HepG2 (cell line): ENCODE measurements around the gene PTGDR2. TPM values are rescaled to one million over a fixed set of nuclear protein-coding genes. Genes with fewer than 3 reads are reported as not detected.

ENCODE experiments used
- ATAC-seq: fragments of 200-7000 bp; cut with Tn5 transposase; 3 replicates; pipeline ENCODE4 v1.9.1; 2020; ENCODE audit warnings: mild to moderate bottlenecking, moderate library complexity
- BruUV-seq: library from RNA; stranded (reverse); fragments of 400-500 nt; replicated peaks from 2 replicates; lab custom pipeline; 2021; lab: Mats Ljungman, UMichigan
- CTCF ChIA-PET: fragments of 300-600 bp; formaldehyde crosslinking; extraction: SDS; loops from one replicate; lab custom pipeline; 2021; ENCODE audit warnings: low total read pairs, inconsistent platforms, low intra/inter-chr PET ratio; lab: Yijun Ruan, JAX
- POLR2A ChIA-PET: fragments of 350-600 bp; sonication (Branson Sonifier 250); formaldehyde crosslinking; loops from one replicate; lab custom pipeline; 2020; ENCODE audit warnings: antibody characterized with exemption, inconsistent platforms; lab: Yijun Ruan, JAX
- DNase-seq: peaks from one replicate; pipeline ENCODE4 v3.0.0-alpha.2; 2015; ENCODE audit warnings: low spot score
- FAIRE-seq: peaks from 3 replicates; lab custom pipeline; 2011; peaks lifted over from hg19 to GRCh38; lab: Jason Lieb, UNC
- H2AFZ ChIP-seq: one replicate; pipeline ENCODE4 v1.6.1; 2011; ENCODE audit warnings: low read length, inconsistent platforms
- H3K27ac ChIP-seq: fragments of 300-600 bp; 3 replicates; pipeline ENCODE4 v1.8.0; 2011; ENCODE audit warnings: mixed run types, mild to moderate bottlenecking, mixed read lengths, low read length, inconsistent platforms; ENCODE audit not compliant: insufficient read depth; ENCODE audit errors: extremely low read length
- H3K27me3 ChIP-seq, 2 experiments: fragments of 200-600 bp in 1 of 2; 2 replicates in 1 of 2; 3 replicates in 1 of 2; pipeline versions ENCODE4 v1.6.0 to v1.8.0; 2011; ENCODE audit warnings: low read length in 2 of 2, mild to moderate bottlenecking in 2 of 2, moderate library complexity in 2 of 2, inconsistent platforms in 1 of 2; ENCODE audit not compliant: insufficient read depth in 2 of 2, control insufficient read depth in 1 of 2
- H3K36me3 ChIP-seq, 2 experiments: fragments of 200-600 bp in 1 of 2; replicated peaks in 1 of 2; 2 replicates in 1 of 2; 3 replicates in 1 of 2; pipeline versions ENCODE4 v1.5.1 to v1.8.0; 2011; ENCODE audit warnings: low read length in 2 of 2, inconsistent platforms in 1 of 2; ENCODE audit not compliant: insufficient read depth in 2 of 2, control insufficient read depth in 1 of 2
- H3K4me1 ChIP-seq: 2 replicates; pipeline ENCODE4 v1.5.1; 2012; ENCODE audit warnings: low read length, inconsistent platforms; ENCODE audit not compliant: insufficient read depth
- H3K4me2 ChIP-seq: 2 replicates; pipeline ENCODE4 v1.6.0; 2011; ENCODE audit warnings: low read depth, low read length, inconsistent platforms
- H3K4me3 ChIP-seq, 3 experiments: fragments of 200-600 bp in 1 of 3; sonication (generic), shearing (Covaris generic) in 1 of 3; replicated peaks in 1 of 3; 2 replicates each; pipeline ENCODE4 v1.5.1; 2011 to 2016; ENCODE audit warnings: low read length in 3 of 3, inconsistent platforms in 2 of 3, low read depth in 2 of 3, mild to moderate bottlenecking in 2 of 3, control low read depth in 1 of 3, mixed read lengths in 1 of 3; ENCODE audit not compliant: insufficient read depth in 1 of 3
- H3K79me2 ChIP-seq: one replicate; pipeline ENCODE4 v1.6.1; 2011; ENCODE audit warnings: low read length, inconsistent platforms; ENCODE audit not compliant: insufficient read depth
- H3K9ac ChIP-seq: 2 replicates; pipeline ENCODE4 v1.6.0; 2011; ENCODE audit warnings: mild to moderate bottlenecking, low read depth, low read length, inconsistent platforms; ENCODE audit not compliant: insufficient read depth
- H3K9me3 ChIP-seq: 2 replicates; pipeline ENCODE4 v1.5.1; 2012; ENCODE audit warnings: mild to moderate bottlenecking, low read length
- H4K20me1 ChIP-seq: 2 replicates; pipeline ENCODE4 v1.6.0; 2011; ENCODE audit warnings: inconsistent platforms, mild to moderate bottlenecking, low read length, moderate library complexity; ENCODE audit not compliant: insufficient read depth
- DMAP1 ChIP-seq: IDR thresholded peaks from 2 replicates; pipeline ENCODE4 v1.6.1; 2016
- HNRNPK ChIP-seq: fragments of 200-400 bp; formaldehyde crosslinking; IDR thresholded peaks from 2 replicates; pipeline ENCODE4 v1.6.1; 2018; ENCODE audit warnings: low read length, low read depth, moderate library complexity, mild to moderate bottlenecking; ENCODE audit not compliant: poor library complexity, severe bottlenecking
- SIX1 ChIP-seq: sonication (generic); formaldehyde crosslinking; IDR thresholded peaks from 2 replicates; pipeline ENCODE4 v1.4.0; 2020; ENCODE audit warnings: missing genetic modification reagents, borderline replicate concordance
- TBX3 ChIP-seq: fragments of 450-650 bp; IDR thresholded peaks from 2 replicates; pipeline ENCODE4 v1.6.1; 2017; ENCODE audit warnings: antibody characterized with exemption, mild to moderate bottlenecking, inconsistent platforms, borderline replicate concordance
- ZBTB8A ChIP-seq: sonication (generic); formaldehyde crosslinking; IDR thresholded peaks from 2 replicates; pipeline ENCODE4 v1.4.0; 2020; ENCODE audit warnings: mild to moderate bottlenecking, low read depth, missing genetic modification reagents, borderline replicate concordance
- ZNF850 ChIP-seq: sonication (generic); formaldehyde crosslinking; conservative IDR thresholded peaks from 2 replicates; pipeline ENCODE4 v1.9.0; 2021; ENCODE audit warnings: mild to moderate bottlenecking, missing genetic modification reagents
- WGBS: methylation state at CpG from one replicate; pipeline ENCODE4 v1.1.6; 2017; ENCODE audit warnings: low lambda C conversion rate; 5-methylcytosine and 5-hydroxymethylcytosine counted together
- in situ Hi-C: cut with HindIII; loops from 2 replicates; pipeline ENCODE4 v1.10.0; 2017; ENCODE audit warnings: low pct_unique_long_range_greater_than_20kb; ENCODE audit not compliant: extremely low pct_ligation_motif_present
- intact Hi-C: fragments of 100-400 bp; cut with micrococcal nuclease; formaldehyde crosslinking; loops from one replicate; pipeline ENCODE4 v1.10.0; 2022; ENCODE audit not compliant: unreplicated experiment
- polyA plus RNA-seq, 8 experiments: library from polyadenylated mRNA; depleted of rRNA in 3 of 8; stranded (reverse) in 7 of 8; unstranded in 1 of 8; fragments of >200 nt; fragmentation: Illumina TruSeq in 4 of 8; extraction: Trizol in 4 of 8; gene quantifications; 2 replicates each; pipeline versions ENCODE4 v1.2.1 to v1.2.3, GENCODE V29; 2011 to 2016; ENCODE audit warnings: low read depth in 4 of 8, missing spikeins in 1 of 8, mixed read lengths in 1 of 8; ENCODE audit not compliant: insufficient read depth in 1 of 8
- total RNA-seq, 5 experiments: library from RNA; depleted of rRNA; stranded (reverse); fragments of >200 nt; fragmentation: Illumina TruSeq; extraction: Trizol; gene quantifications; 2 replicates each; pipeline ENCODE4 v1.2.3, GENCODE V29; 2016; ENCODE audit warnings: low read depth in 1 of 5
- TF ChIP-seq, protein P1 (sequence below): sonication (generic); formaldehyde crosslinking; IDR thresholded peaks from 2 replicates; pipeline ENCODE4 v1.4.0; 2020; ENCODE audit warnings: mild to moderate bottlenecking, missing genetic modification reagents

PTGDR2 gene
- total and polyA plus RNA-seq, 2 of the 13 experiments (the other 11 are each of a cell fraction or from before 2014, with no cell fraction given): 1.9 to 2.5 TPM

GRCh38 chr11:60891103-60891741 is 35.5 kb upstream of the PTGDR2 start (continued):
- TF ChIP-seq TBX3 (no peak), ZNF850 (CRISPR knock-in tag) (no peak), DMAP1 (no peak)
- TF ChIP-seq, protein P1, sequence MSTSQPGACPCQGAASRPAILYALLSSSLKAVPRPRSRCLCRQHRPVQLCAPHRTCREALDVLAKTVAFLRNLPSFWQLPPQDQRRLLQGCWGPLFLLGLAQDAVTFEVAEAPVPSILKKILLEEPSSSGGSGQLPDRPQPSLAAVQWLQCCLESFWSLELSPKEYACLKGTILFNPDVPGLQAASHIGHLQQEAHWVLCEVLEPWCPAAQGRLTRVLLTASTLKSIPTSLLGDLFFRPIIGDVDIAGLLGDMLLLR (CRISPR knock-in tag): no peak
- TF ChIP-seq, all 625 proteins: peak for 0

DNA sequence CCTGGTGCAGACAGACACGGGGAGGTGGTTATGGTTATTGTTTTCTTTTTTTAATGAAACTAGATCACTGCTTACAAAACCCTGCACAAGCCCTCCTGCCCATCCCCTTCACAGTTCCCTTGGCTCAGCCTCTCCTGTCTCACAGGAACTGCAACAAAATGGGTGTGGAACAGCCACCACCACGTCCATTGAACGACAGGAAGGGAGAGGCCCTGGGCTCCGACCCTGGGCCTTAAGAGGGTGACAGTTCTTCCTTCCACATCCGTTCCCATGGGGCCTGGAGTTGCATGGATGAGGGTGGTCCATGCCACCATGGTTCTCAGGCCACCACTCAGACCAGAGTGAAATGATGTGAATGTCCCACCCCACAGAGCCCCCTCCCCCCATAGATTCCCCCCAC is 34.9 kb upstream of the PTGDR2 start:
- Histone ChIP-seq H3K4me2 (no peak overlapping the region), H3K27ac (no peak overlapping the region), H4K20me1 (no peaks in the 10 kb centered on the region), H3K9me3 (no peaks in the 10 kb centered on the region), H3K4me1 (no peaks in the 10 kb centered on the region), H3K9ac (no peak overlapping the region), H2AFZ (no peak overlapping the region), H3K27me3 (no peaks in the 10 kb centered on the region), H3K4me3 (no peak overlapping the region), H3K79me2 (no peaks in the 10 kb centered on the region), H3K36me3 (peaks cover 8 to 32% of the 10 kb centered on the region in 2 experiments; a peak in 4 of 5 replicates)
- BruUV-seq: no TSS peak
- no peak for ATAC-seq
- POLR2A ChIA-PET: interaction anchor here (1.6 kb wide), 1 partner anchor 23 kb away, joined by 5 read pairs; the partner anchor contains the start of gene TMEM109
- intact Hi-C loops: no loop called here
- TF ChIP-seq HNRNPK: peak; percentile 29
- TF ChIP-seq SIX1: no peak
- TF ChIP-seq ZBTB8A (CRISPR knock-in tag): no peak
- no peak for DNase-seq
- 96% methylated on average over 5 of the region's 5 CpGs for WGBS
- in situ Hi-C loops: loop anchor here (5.0 kb wide), 1 partner anchor 58 kb away; no protein-coding TSS in a partner anchor
- no peak for FAIRE-seq
- CTCF ChIA-PET: no interaction called here
